ENCODE data around the gene RPL13.
"Not testable (repeated sequence)": the region's sequence is repeated elsewhere in the genome, so short reads cannot be mapped to it uniquely, and the experiment has no call there.

RPL13 gene

DNA sequence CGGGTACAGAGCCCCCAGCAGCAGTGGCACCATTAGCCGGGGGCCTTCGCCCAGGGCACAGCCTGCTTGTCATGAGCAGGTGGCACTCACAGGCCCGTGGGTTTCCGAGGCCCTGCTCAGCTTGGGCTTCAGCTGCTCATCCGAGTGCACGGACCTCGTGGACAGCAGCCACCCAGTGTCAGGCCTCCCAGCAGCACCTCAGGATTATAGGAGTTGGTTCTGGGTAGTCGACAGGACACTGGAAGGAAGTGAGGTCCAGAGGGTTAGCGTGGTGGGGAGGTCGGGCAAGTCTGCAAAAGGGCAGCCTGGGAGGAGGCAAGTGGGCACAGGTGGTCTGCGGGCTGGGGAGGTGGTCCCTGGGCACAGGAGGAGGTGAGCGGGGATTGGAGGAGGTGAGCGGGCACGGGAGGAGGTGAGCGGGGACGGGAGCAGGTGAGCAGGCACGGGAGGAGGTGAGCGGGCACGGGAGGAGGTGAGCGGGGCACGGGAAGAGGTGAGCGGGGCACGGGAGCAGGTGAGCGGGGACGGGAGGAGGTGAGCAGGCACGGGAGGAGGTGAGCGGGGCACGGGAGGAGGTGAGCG is 10.0 kb downstream of the RPL13 start:
- ChIA-PET POLR2A (no interaction called here), CTCF (interaction anchor here (1.2 kb wide), 1 partner anchor 71 kb away, joined by 3 read pairs; no protein-coding TSS in a partner anchor)
- DNase-seq (ENCODE audit: low read depth, low spot score) = no peak
- H3K4me3 ChIP-seq (ENCODE audit: low read depth, low read length) = no peak overlapping the region
- TF ChIP-seq, protein P1, sequence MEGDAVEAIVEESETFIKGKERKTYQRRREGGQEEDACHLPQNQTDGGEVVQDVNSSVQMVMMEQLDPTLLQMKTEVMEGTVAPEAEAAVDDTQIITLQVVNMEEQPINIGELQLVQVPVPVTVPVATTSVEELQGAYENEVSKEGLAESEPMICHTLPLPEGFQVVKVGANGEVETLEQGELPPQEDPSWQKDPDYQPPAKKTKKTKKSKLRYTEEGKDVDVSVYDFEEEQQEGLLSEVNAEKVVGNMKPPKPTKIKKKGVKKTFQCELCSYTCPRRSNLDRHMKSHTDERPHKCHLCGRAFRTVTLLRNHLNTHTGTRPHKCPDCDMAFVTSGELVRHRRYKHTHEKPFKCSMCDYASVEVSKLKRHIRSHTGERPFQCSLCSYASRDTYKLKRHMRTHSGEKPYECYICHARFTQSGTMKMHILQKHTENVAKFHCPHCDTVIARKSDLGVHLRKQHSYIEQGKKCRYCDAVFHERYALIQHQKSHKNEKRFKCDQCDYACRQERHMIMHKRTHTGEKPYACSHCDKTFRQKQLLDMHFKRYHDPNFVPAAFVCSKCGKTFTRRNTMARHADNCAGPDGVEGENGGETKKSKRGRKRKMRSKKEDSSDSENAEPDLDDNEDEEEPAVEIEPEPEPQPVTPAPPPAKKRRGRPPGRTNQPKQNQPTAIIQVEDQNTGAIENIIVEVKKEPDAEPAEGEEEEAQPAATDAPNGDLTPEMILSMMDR (IDR thresholded peaks at IDR 0.05; ENCODE audit: insufficient read depth, low read length, missing control alignments) = no peak

DNA sequence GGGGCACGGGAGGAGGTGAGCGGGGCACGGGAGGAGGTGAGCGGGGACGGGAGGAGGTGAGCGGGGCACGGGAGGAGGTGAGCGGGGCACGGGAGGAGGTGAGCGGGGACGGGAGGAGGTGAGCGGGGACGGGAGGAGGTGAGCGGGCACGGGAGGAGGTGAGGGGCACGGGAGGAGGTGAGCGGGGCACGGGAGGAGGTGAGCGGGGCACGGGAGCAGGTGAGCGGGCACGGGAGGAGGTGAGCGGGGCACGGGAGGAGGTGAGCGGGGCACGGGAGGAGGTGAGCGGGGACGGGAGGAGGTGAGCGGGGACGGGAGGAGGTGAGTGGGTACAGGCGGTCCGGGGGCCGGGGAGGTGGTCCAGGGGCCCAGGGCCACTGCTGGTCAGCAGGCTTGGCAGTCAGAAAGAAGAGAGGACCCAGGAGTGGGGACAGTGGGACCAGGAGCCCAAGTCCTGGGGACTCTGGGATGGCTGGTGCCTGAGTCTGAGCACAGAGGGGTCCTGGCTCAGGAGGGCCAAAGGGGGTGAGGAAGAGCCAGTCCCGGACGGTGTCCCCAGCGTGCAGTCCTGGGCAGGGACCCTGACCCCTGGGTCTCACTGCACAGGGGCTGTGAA is 10.6 kb downstream of the RPL13 start:
- H3K4me3 ChIP-seq (ENCODE audit: low read depth, low read length); DNase-seq (ENCODE audit: low read depth, low spot score); CTCF ChIA-PET; POLR2A ChIA-PET: not testable (repeated sequence)

DNA sequence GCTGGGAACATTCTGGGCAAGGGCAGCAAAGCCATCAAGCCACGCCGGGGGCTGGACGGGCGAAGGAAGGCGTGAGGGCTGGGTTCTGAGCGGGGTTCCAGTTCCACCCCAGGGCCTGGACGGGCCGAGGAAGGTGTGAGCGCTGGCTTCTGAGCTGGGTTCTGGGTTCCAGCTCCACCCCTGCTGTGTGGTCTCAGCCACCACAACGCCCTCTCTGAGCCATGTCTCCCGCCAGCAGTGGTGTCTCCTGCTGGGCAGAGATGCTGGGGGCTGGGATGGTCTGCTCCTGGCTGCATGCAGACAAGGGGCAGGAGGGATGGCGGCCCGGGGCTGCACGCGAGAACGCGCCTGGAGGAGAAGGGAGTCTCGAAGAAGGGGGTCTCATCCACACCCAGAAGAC is 11.2 kb downstream of the RPL13 start:
- TF ChIP-seq, protein P1 (IDR thresholded peaks at IDR 0.05; ENCODE audit: insufficient read depth, low read length, missing control alignments) = no peak
- CTCF ChIA-PET = no interaction called here
- POLR2A ChIA-PET = no interaction called here
- no peak overlapping the region for H3K4me3 ChIP-seq (ENCODE audit: low read depth, low read length)
- DNase-seq (ENCODE audit: low read depth, low spot score) = no peak

DNA sequence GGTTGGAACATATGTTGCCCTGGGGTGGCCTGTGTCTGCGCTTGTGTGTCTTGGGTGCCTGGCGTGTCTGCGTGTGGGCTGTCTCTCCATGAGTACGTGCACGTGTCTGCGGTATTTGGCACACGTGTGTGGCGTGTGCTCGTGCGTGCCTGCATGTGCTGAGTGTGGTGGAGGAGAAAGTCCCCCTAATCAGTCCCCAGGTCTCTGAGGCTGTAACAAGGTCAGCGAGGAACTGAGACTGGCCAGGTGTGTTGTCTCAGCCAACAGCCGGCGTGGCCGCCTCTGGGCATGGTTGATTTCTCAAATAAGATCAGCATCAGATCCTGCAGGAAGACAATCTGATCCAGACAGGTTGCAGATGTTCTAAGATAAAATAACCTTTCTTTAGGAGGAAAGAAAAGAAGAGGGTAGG is 11.6 kb downstream of the RPL13 start:
- TF ChIP-seq, protein P1 (IDR thresholded peaks at IDR 0.05; ENCODE audit: insufficient read depth, low read length, missing control alignments) = no peak
- H3K4me3 ChIP-seq (ENCODE audit: low read depth, low read length) = no peak overlapping the region
- DNase-seq (ENCODE audit: low read depth, low spot score) = no peak
- ChIA-PET CTCF (interaction anchor here (1.0 kb wide), 1 partner anchor 73 kb away, joined by 4 read pairs; no protein-coding TSS in a partner anchor), POLR2A (no interaction called here)

DNA sequence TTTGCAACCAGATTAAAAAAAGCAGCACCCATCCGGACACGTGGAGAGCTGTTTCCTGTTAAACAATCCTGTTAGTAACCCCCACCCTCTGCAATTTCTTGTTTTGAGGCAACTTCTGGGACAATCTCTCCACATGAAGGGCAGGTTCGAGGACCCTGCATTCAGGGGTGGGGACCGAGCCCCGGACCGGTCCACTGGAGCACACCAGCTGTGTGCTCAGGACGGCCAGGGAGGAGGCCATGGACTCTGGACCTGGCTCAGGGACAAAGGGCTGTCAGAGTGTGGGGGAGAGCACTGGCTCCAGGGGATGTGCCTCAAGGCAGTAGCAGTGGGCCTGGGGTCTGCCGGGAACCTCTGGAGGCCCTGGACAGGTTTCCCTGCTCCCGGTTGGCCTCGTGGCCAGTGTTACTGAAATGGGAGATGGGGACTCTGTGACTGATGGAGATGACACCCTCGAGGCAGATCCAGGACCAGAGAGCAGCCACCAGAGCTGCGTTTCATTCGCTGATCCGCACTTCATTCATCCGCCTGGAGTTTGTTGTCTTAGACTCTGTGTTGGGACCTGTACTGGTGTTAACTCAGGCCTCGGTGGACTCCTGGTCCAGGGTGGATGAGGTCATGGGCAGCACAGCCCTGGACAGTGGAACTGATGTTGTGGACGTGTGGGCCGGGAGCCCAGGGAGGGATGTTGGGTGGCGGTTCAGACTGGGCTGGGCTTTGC is 12.2 kb downstream of the RPL13 start:
- TF ChIP-seq, protein P1 (IDR thresholded peaks at IDR 0.05; ENCODE audit: insufficient read depth, low read length, missing control alignments) = no peak
- no peak for DNase-seq (ENCODE audit: low read depth, low spot score)
- ChIA-PET POLR2A (no interaction called here), CTCF (interaction anchor here (1.0 kb wide), 1 partner anchor 72 kb away, joined by 4 read pairs; no protein-coding TSS in a partner anchor)
- H3K4me3 ChIP-seq (ENCODE audit: low read depth, low read length) = no peak overlapping the region

DNA sequence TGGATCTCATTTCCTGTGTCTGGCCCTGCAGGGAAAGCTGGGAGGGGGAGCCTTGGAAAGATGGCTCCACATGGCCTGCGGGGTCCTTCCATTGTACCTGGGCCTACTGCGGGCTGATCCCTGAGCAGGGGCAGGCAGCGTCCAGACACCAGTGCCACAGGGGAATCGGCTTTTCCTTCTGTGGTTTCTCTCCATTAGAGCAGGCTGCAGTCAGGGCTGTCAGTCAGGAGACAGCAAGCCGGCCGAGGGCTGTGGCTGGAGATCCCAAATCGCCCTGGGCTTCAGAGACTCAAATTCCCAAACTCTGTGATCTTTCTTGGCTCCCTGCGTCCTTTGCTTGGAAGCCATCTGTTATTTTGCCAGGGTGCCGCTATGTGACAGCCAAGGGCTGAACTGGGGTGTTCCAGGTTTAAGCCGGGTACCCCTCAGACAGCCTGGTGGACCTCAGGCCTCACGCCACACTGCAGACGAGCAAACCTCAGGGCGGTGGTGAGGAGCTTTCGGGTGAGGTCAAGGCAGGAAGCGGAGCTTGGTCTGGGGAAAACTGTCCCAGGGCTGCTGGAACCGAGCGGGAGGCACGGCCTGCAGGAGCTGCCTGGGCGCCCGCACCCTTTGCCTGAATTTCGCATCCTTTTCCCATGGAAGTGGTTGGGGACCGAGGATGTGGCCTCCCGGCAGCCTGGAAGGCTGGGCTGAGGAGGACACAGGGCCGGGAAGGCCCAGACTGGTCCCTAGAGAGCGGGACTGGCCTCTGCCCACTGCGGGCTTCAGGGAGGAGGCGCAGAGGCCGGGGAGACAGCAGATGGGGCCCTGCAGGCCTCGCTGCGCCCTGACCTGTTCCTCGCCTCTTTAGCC is 13.6 kb downstream of the RPL13 start:
- CTCF ChIA-PET = interaction anchor here (0.9 to 1.6 kb wide), 3 partner anchors 27 to 69 kb away, joined by 3 to 8 read pairs (median 3); no protein-coding TSS in a partner anchor
- no peak for DNase-seq (ENCODE audit: low read depth, low spot score)
- H3K4me3 ChIP-seq (ENCODE audit: low read depth, low read length) = no peak overlapping the region
- TF ChIP-seq, protein P1 (IDR thresholded peaks at IDR 0.05; ENCODE audit: insufficient read depth, low read length, missing control alignments) = no peak
- POLR2A ChIA-PET = interaction anchor here (0.6 kb wide), 1 partner anchor 67 kb away, joined by 3 read pairs; no protein-coding TSS in a partner anchor
